ENCODE results near the gene DROSHA.
"Not testable (repeated sequence)": the region's sequence is repeated elsewhere in the genome, so short reads cannot be mapped to it uniquely, and the experiment has no call there.

DROSHA gene

DNA sequence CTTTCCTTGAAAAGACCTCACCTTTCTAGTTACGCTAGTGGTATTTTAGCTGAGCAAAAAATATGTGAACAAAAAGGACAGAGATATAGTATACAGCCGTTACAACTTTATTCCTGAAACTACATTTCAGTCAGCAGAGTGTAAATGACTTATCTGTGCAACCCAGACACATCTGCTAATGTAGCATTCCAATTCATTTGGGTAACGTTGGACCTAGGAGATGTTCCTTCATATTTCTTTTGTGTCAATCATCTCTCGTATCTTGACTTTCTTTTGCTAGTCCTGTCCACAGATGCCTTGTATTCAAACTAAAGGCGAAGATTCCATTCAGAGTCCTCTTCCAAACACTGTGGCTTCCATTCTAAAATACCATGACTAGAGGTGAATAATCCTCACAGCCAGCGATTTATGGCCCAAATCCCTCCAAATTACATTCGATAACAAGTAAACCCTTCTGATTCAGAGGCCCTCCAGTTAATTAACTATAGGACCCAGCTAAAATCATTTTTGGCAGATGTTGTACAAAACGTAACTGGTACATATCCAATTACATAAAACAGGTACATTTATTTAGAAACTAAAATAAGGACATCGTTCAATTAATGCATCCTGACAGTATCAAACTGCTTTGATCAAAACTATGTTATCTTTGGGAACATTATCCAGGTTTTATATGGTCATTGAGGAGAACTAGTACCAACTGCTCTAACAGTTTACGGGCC is 155.7 kb downstream of the DROSHA start:
- H3K36me3 ChIP-seq (ENCODE audit: control insufficient read depth in 2 of 2, insufficient read depth in 2 of 2, low read length in 2 of 2) = no peaks in the 10 kb centered on the region
- no peak overlapping the region for H3K27ac ChIP-seq (ENCODE audit: low read depth in 2 of 2, low read length in 2 of 2)
- no peaks in the 10 kb centered on the region for H3K9me3 ChIP-seq (ENCODE audit: control insufficient read depth in 2 of 2, low read length in 2 of 2)
- H3K4me1 ChIP-seq (ENCODE audit: control insufficient read depth in 2 of 2, insufficient read depth in 2 of 2, low read length in 2 of 2) = peaks cover 5 to 9% of the 10 kb centered on the region in 2 donors
- no peak overlapping the region for H3K4me3 ChIP-seq (ENCODE audit: low read length in 2 of 2)
- H3K9ac ChIP-seq (ENCODE audit: low read depth in 1 of 2, low read length in 2 of 2) = no peak overlapping the region
- no peaks in the 10 kb centered on the region for H3K27me3 ChIP-seq (ENCODE audit: control insufficient read depth in 2 of 2, insufficient read depth in 2 of 2, low read length in 2 of 2)

DNA sequence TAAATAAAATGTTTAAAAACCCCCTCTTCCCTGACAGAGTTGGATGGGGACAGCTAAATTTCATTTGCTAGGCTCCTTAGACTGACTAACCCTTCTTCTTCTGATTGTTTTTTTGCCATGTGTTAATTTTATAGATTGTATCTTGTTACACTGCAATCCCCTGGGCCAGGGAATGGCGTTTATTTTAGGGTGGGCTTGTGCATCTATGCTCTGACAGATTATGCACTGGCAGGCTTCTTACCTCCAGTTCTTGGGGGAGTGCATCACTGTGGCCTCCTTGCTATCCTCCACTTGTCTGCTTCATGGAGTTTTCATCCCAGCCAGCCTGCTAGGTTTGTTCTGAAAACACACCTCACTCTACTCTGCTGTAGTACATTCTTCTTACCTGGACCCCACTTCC is 159.8 kb downstream of the DROSHA start:
- no peaks in the 10 kb centered on the region for H3K27me3 ChIP-seq (ENCODE audit: control insufficient read depth in 2 of 2, insufficient read depth in 2 of 2, low read length in 2 of 2)

GRCh38 chr5:31366941-31367340 is 165.0 kb downstream of the DROSHA start:
- no peak overlapping the region for H3K9ac ChIP-seq (ENCODE audit: low read depth in 1 of 2, low read length in 2 of 2)
- no peak overlapping the region for H3K4me3 ChIP-seq (ENCODE audit: low read length in 2 of 2)
- H3K27me3 ChIP-seq (ENCODE audit: control insufficient read depth in 2 of 2, insufficient read depth in 2 of 2, low read length in 2 of 2) = no peaks in the 10 kb centered on the region
- no peak overlapping the region for H3K27ac ChIP-seq (ENCODE audit: low read depth in 2 of 2, low read length in 2 of 2)
- H3K4me1 ChIP-seq (ENCODE audit: control insufficient read depth in 2 of 2, insufficient read depth in 2 of 2, low read length in 2 of 2) = no peaks in the 10 kb centered on the region
- H3K36me3 ChIP-seq (ENCODE audit: control insufficient read depth in 2 of 2, insufficient read depth in 2 of 2, low read length in 2 of 2) = no peaks in the 10 kb centered on the region
- H3K9me3 ChIP-seq (ENCODE audit: control insufficient read depth in 2 of 2, low read length in 2 of 2) = no peaks in the 10 kb centered on the region

More for the DNA sequence above, 159.8 kb downstream of the DROSHA start:
- Histone ChIP-seq H3K4me3 (ENCODE audit: low read length in 2 of 2) (no peak overlapping the region), H3K9me3 (ENCODE audit: control insufficient read depth in 2 of 2, low read length in 2 of 2) (no peaks in the 10 kb centered on the region), H3K27ac (ENCODE audit: low read depth in 2 of 2, low read length in 2 of 2) (no peak overlapping the region), H3K9ac (ENCODE audit: low read depth in 1 of 2, low read length in 2 of 2) (no peak overlapping the region), H3K4me1 (ENCODE audit: control insufficient read depth in 2 of 2, insufficient read depth in 2 of 2, low read length in 2 of 2) (peaks cover 0 to 3% of the 10 kb centered on the region in 2 donors), H3K36me3 (ENCODE audit: control insufficient read depth in 2 of 2, insufficient read depth in 2 of 2, low read length in 2 of 2) (no peaks in the 10 kb centered on the region)

DNA sequence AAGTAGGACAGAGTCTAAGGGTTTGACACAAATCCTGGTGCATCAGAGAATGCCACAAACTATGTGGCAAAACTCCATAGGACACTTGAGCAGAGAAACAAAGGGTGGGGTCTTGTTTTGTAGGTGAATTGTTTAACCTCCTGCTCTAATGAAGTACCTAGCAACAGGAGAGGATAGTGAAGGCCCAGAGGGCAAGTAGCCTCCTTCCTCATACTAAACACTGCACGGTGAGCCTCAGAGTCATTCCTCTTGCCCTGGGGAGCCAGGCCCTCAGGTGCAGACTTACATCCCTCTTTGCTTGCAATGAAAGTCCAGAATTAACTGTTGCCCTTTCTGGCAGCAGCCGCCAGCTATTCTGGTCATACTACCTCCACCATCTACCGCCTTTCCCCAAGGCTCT is 166.1 kb downstream of the DROSHA start:
- no peaks in the 10 kb centered on the region for H3K36me3 ChIP-seq (ENCODE audit: control insufficient read depth in 2 of 2, insufficient read depth in 2 of 2, low read length in 2 of 2)
- H3K9ac ChIP-seq (ENCODE audit: low read depth in 1 of 2, low read length in 2 of 2) = no peak overlapping the region
- H3K4me1 ChIP-seq (ENCODE audit: control insufficient read depth in 2 of 2, insufficient read depth in 2 of 2, low read length in 2 of 2) = no peaks in the 10 kb centered on the region
- no peak overlapping the region for H3K27ac ChIP-seq (ENCODE audit: low read depth in 2 of 2, low read length in 2 of 2)
- no peaks in the 10 kb centered on the region for H3K27me3 ChIP-seq (ENCODE audit: control insufficient read depth in 2 of 2, insufficient read depth in 2 of 2, low read length in 2 of 2)
- H3K9me3 ChIP-seq (ENCODE audit: control insufficient read depth in 2 of 2, low read length in 2 of 2) = no peaks in the 10 kb centered on the region
- H3K4me3 ChIP-seq (ENCODE audit: low read length in 2 of 2) = no peak overlapping the region

DNA sequence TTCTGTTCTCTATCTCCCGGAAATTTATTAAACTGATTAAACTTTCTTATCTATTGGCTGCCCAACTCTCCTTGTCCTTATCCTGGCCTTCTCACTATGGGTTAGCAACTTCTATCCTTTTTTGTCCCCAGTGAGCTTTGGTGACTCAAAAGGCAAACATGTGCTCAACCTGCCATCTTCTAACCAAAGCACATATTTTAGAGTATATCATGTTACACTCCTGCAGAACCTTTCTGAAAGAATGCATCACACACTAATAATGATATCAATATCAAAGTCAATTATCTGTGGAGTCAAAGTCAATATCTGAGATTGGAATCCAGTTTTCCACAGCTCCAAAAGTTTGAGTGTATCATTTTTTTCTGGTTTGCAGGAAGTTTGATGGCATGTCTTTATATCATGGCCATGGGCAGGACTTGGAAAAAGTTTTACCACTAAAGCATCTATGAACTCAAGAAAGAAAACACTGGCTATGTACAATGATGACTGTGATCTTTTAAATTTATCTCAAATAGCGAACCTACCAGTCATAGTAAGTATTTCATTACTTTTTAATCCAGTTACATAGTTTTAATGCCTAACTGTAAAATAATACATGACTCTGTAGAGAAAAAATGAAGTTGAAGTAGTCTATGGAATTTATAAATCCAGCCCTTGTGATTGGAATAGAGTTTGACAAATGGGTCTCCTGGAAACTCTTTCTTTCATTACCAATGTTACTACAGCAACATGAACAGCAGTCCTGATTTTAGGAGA is 166.8 kb downstream of the DROSHA start:
- no peak overlapping the region for H3K27ac ChIP-seq (ENCODE audit: low read depth in 2 of 2, low read length in 2 of 2)
- no peaks in the 10 kb centered on the region for H3K4me1 ChIP-seq (ENCODE audit: control insufficient read depth in 2 of 2, insufficient read depth in 2 of 2, low read length in 2 of 2)
- no peak overlapping the region for H3K9ac ChIP-seq (ENCODE audit: low read depth in 1 of 2, low read length in 2 of 2)
- no peaks in the 10 kb centered on the region for H3K27me3 ChIP-seq (ENCODE audit: control insufficient read depth in 2 of 2, insufficient read depth in 2 of 2, low read length in 2 of 2)
- no peaks in the 10 kb centered on the region for H3K36me3 ChIP-seq (ENCODE audit: control insufficient read depth in 2 of 2, insufficient read depth in 2 of 2, low read length in 2 of 2)
- H3K4me3 ChIP-seq (ENCODE audit: low read length in 2 of 2) = no peak overlapping the region
- H3K9me3 ChIP-seq (ENCODE audit: control insufficient read depth in 2 of 2, low read length in 2 of 2) = no peaks in the 10 kb centered on the region

- H3K4me1 ChIP-seq (ENCODE audit: control insufficient read depth in 2 of 2, insufficient read depth in 2 of 2, low read length in 2 of 2) = no peaks in the 10 kb centered on the region
- no peaks in the 10 kb centered on the region for H3K36me3 ChIP-seq (ENCODE audit: control insufficient read depth in 2 of 2, insufficient read depth in 2 of 2, low read length in 2 of 2)
- H3K4me3 ChIP-seq (ENCODE audit: low read length in 2 of 2) = no peak overlapping the region
- no peak overlapping the region for H3K27ac ChIP-seq (ENCODE audit: low read depth in 2 of 2, low read length in 2 of 2)
- no peak overlapping the region for H3K9ac ChIP-seq (ENCODE audit: low read depth in 1 of 2, low read length in 2 of 2)
- no peaks in the 10 kb centered on the region for H3K9me3 ChIP-seq (ENCODE audit: control insufficient read depth in 2 of 2, low read length in 2 of 2)
- no peaks in the 10 kb centered on the region for H3K27me3 ChIP-seq (ENCODE audit: control insufficient read depth in 2 of 2, insufficient read depth in 2 of 2, low read length in 2 of 2)
Measured at GRCh38 chr5:31362931-31363568, 168.8 kb downstream of the DROSHA start.

GRCh38 chr5:31362529-31362900 is 169.4 kb downstream of the DROSHA start:
- H3K36me3 ChIP-seq (ENCODE audit: control insufficient read depth in 2 of 2, insufficient read depth in 2 of 2, low read length in 2 of 2) = no peaks in the 10 kb centered on the region
- H3K4me3 ChIP-seq (ENCODE audit: low read length in 2 of 2) = no peak overlapping the region
- H3K9me3 ChIP-seq (ENCODE audit: control insufficient read depth in 2 of 2, low read length in 2 of 2) = no peaks in the 10 kb centered on the region
- no peaks in the 10 kb centered on the region for H3K27me3 ChIP-seq (ENCODE audit: control insufficient read depth in 2 of 2, insufficient read depth in 2 of 2, low read length in 2 of 2)
- no peak overlapping the region for H3K27ac ChIP-seq (ENCODE audit: low read depth in 2 of 2, low read length in 2 of 2)
- H3K4me1 ChIP-seq (ENCODE audit: control insufficient read depth in 2 of 2, insufficient read depth in 2 of 2, low read length in 2 of 2) = no peaks in the 10 kb centered on the region
- no peak overlapping the region for H3K9ac ChIP-seq (ENCODE audit: low read depth in 1 of 2, low read length in 2 of 2)

DNA sequence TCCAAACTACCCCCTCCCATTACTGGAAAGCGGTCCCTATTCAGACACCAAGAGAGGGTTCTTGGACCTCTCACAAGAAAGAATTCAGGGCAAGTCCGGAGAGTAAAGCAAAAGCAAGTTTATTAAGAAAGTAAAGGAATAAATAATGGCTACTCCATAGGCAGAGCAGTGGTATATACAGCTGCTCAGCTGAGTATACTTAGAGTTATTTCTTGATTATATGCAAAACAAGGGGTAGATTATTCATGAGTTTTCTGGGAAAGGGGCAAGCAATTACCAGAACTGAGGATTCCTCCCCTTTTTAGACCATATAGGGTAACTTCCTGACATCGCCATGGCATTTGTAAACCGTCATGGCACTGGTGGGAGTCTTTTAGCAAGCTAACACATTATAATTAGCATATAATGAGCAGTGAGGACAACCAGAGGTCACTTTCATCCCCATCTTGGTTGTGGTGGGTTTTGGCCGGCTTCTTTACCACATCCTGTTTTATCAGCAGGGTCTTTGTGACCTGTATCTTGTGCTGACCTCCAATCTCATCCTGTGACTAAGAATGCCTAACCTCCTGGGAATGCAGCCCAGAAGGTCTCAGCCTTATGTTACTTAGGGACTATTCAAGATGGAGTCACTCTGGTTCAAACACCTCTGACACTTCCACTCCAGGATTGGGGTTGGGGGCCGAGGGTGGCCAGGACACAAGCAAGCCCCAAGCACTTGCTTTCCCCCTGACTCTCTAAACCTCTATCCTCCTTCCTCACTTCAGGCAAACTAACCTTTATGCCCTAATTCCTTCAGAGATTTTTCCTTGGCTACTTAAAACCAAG is 170.0 kb downstream of the DROSHA start:
- H3K36me3 ChIP-seq (ENCODE audit: control insufficient read depth in 2 of 2, insufficient read depth in 2 of 2, low read length in 2 of 2); H3K4me1 ChIP-seq (ENCODE audit: control insufficient read depth in 2 of 2, insufficient read depth in 2 of 2, low read length in 2 of 2); H3K27me3 ChIP-seq (ENCODE audit: control insufficient read depth in 2 of 2, insufficient read depth in 2 of 2, low read length in 2 of 2); H3K9me3 ChIP-seq (ENCODE audit: control insufficient read depth in 2 of 2, low read length in 2 of 2); H3K4me3 ChIP-seq (ENCODE audit: low read length in 2 of 2); H3K9ac ChIP-seq (ENCODE audit: low read depth in 1 of 2, low read length in 2 of 2); H3K27ac ChIP-seq (ENCODE audit: low read depth in 2 of 2, low read length in 2 of 2): not testable (repeated sequence)

DNA sequence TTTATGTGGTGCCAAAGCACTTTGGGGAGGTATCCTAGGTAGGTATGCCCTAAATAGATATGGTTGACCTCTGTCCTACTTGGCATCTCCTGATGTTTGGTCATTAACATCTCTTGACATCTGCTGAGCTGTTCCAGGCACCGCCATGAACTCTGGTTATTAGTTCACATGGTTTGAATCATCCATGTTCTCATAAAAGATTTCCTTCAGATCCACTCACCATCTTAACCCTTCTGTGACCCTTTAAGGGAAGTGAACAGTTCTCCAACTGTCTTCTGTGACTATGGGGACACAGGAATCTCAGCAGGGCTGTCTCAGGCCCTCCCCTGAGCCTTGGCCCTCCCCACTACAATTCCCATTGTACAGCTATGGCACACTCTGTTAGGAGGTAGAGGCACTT is 170.7 kb downstream of the DROSHA start:
- no peaks in the 10 kb centered on the region for H3K4me1 ChIP-seq (ENCODE audit: control insufficient read depth in 2 of 2, insufficient read depth in 2 of 2, low read length in 2 of 2)
- H3K27ac ChIP-seq (ENCODE audit: low read depth in 2 of 2, low read length in 2 of 2) = no peak overlapping the region
- no peaks in the 10 kb centered on the region for H3K36me3 ChIP-seq (ENCODE audit: control insufficient read depth in 2 of 2, insufficient read depth in 2 of 2, low read length in 2 of 2)
- H3K9ac ChIP-seq (ENCODE audit: low read depth in 1 of 2, low read length in 2 of 2) = no peak overlapping the region
- no peaks in the 10 kb centered on the region for H3K9me3 ChIP-seq (ENCODE audit: control insufficient read depth in 2 of 2, low read length in 2 of 2)
- no peaks in the 10 kb centered on the region for H3K27me3 ChIP-seq (ENCODE audit: control insufficient read depth in 2 of 2, insufficient read depth in 2 of 2, low read length in 2 of 2)
- no peak overlapping the region for H3K4me3 ChIP-seq (ENCODE audit: low read length in 2 of 2)

- no peaks in the 10 kb centered on the region for H3K36me3 ChIP-seq (ENCODE audit: control insufficient read depth in 2 of 2, insufficient read depth in 2 of 2, low read length in 2 of 2)
- no peak overlapping the region for H3K9ac ChIP-seq (ENCODE audit: low read depth in 1 of 2, low read length in 2 of 2)
- no peaks in the 10 kb centered on the region for H3K4me1 ChIP-seq (ENCODE audit: control insufficient read depth in 2 of 2, insufficient read depth in 2 of 2, low read length in 2 of 2)
- H3K27ac ChIP-seq (ENCODE audit: low read depth in 2 of 2, low read length in 2 of 2) = no peak overlapping the region
- no peaks in the 10 kb centered on the region for H3K27me3 ChIP-seq (ENCODE audit: control insufficient read depth in 2 of 2, insufficient read depth in 2 of 2, low read length in 2 of 2)
- no peaks in the 10 kb centered on the region for H3K9me3 ChIP-seq (ENCODE audit: control insufficient read depth in 2 of 2, low read length in 2 of 2)
- no peak overlapping the region for H3K4me3 ChIP-seq (ENCODE audit: low read length in 2 of 2)
Measured at GRCh38 chr5:31359839-31360238, 172.1 kb downstream of the DROSHA start.
